Loucy (cell line): ENCODE data around the gene MAD2L1BP.

Experiments
- H2AFZ ChIP-seq: fragments of 200-600 bp; sonication (generic); 2 replicates; pipeline ENCODE4 v1.6.0; 2016; ENCODE audit warnings: antibody characterized with exemption, mild to moderate bottlenecking, low read length, moderate library complexity
- H3F3A ChIP-seq: fragments of 200-600 bp; 2 replicates; pipeline ENCODE4 v1.6.0; 2016; ENCODE audit warnings: antibody characterized with exemption, low read depth, mild to moderate bottlenecking
- H3K27me3 ChIP-seq: fragments of 200-600 bp; sonication (generic); 2 replicates; pipeline ENCODE4 v1.6.1; 2014; ENCODE audit warnings: low read length, mild to moderate bottlenecking; ENCODE audit not compliant: insufficient read depth, poor library complexity, severe bottlenecking
- H3K36me3 ChIP-seq: fragments of 200-600 bp; sonication (generic); 2 replicates; pipeline ENCODE4 v1.6.1; 2016; ENCODE audit warnings: low read length; ENCODE audit not compliant: insufficient read depth
- H3K4me1 ChIP-seq: fragments of 200-600 bp; sonication (generic); 2 replicates; pipeline ENCODE4 v1.5.1; 2014; ENCODE audit warnings: low read length, mild to moderate bottlenecking; ENCODE audit not compliant: insufficient read depth, poor library complexity, severe bottlenecking
- H3K4me2 ChIP-seq: fragments of 200-600 bp; sonication (generic); 2 replicates; pipeline ENCODE4 v1.6.0; 2014; ENCODE audit warnings: antibody characterized with exemption, low read length, low read depth, mild to moderate bottlenecking; ENCODE audit not compliant: poor library complexity, severe bottlenecking
- H3K4me3 ChIP-seq: fragments of 200-600 bp; sonication (generic); 2 replicates; pipeline ENCODE4 v1.5.1; 2014; ENCODE audit warnings: low read length, mild to moderate bottlenecking, mixed read lengths; ENCODE audit not compliant: poor library complexity, severe bottlenecking
- H3K79me2 ChIP-seq: fragments of 200-600 bp; sonication (generic); 2 replicates; pipeline ENCODE4 v1.6.1; 2014; ENCODE audit warnings: low read length; ENCODE audit not compliant: insufficient read depth
- H3K9ac ChIP-seq: fragments of 200-600 bp; sonication (generic); 2 replicates; pipeline ENCODE4 v1.6.0; 2014; ENCODE audit warnings: mild to moderate bottlenecking, low read depth, low read length, moderate library complexity; ENCODE audit not compliant: poor library complexity, severe bottlenecking
- H3K9me2 ChIP-seq: fragments of 200-600 bp; sonication (generic); replicated peaks from 2 replicates; pipeline ENCODE4 v1.6.1; 2016; ENCODE audit warnings: low read depth, low read length, mixed read lengths
- H3K9me3 ChIP-seq: fragments of 200-600 bp; sonication (generic); 2 replicates; pipeline ENCODE4 v1.6.1; 2014; ENCODE audit warnings: mild to moderate bottlenecking, antibody characterized with exemption, low read length, low read depth; ENCODE audit not compliant: insufficient read depth
- H4K20me1 ChIP-seq: fragments of 200-600 bp; sonication (generic); 2 replicates; pipeline ENCODE4 v1.6.0; 2014; ENCODE audit warnings: antibody characterized with exemption, low read length, mild to moderate bottlenecking; ENCODE audit not compliant: insufficient read depth, poor library complexity, severe bottlenecking
- CTCF ChIP-seq: fragments of 200-600 bp; sonication (generic); conservative IDR thresholded peaks from 2 replicates; pipeline ENCODE4 v1.5.1; 2014; ENCODE audit warnings: mild to moderate bottlenecking, antibody characterized with exemption, low read length
- EZH2phosphoT487 ChIP-seq: fragments of 200-600 bp; IDR thresholded peaks from 2 replicates; pipeline ENCODE4 v1.6.1; 2018; ENCODE audit warnings: antibody characterized with exemption, mild to moderate bottlenecking, moderate library complexity, borderline replicate concordance

MAD2L1BP gene

GRCh38 chr6:43593938-43594337, 41.7 kb upstream of the MAD2L1BP start:
- H3K9me2 ChIP-seq = no peaks in the 10 kb centered on the region
- H2AFZ ChIP-seq = no peak overlapping the region
- H3K4me1 ChIP-seq = no peaks in the 10 kb centered on the region
- H3K9ac ChIP-seq = no peak overlapping the region
- peaks cover 28% of the 10 kb centered on the region; the same call in 1 of the 2 replicates for H3K36me3 ChIP-seq
- no peaks in the 10 kb centered on the region for H3F3A ChIP-seq
- peaks cover 9% of the 10 kb centered on the region for H3K79me2 ChIP-seq
- no peaks in the 10 kb centered on the region for H3K9me3 ChIP-seq
- H3K4me3 ChIP-seq = no peak overlapping the region
- H3K4me2 ChIP-seq = no peak overlapping the region
- TF ChIP-seq EZH2phosphoT487 (no peak), CTCF (no peak)
- H4K20me1 ChIP-seq = no peaks in the 10 kb centered on the region
- H3K27me3 ChIP-seq = no peaks in the 10 kb centered on the region

GRCh38 chr6:43600595-43600994, 35.0 kb upstream of the MAD2L1BP start:
- no peaks in the 10 kb centered on the region for H3K27me3 ChIP-seq
- H4K20me1 ChIP-seq = no peaks in the 10 kb centered on the region
- no peak overlapping the region for H2AFZ ChIP-seq
- no peaks in the 10 kb centered on the region for H3K79me2 ChIP-seq
- no peaks in the 10 kb centered on the region for H3K4me1 ChIP-seq
- peaks cover 64% of the 10 kb centered on the region for H3K36me3 ChIP-seq
- no peak overlapping the region for H3K4me2 ChIP-seq
- H3F3A ChIP-seq = no peaks in the 10 kb centered on the region
- H3K9ac ChIP-seq = no peak overlapping the region
- no peaks in the 10 kb centered on the region for H3K9me2 ChIP-seq
- TF ChIP-seq EZH2phosphoT487 (no peak), CTCF (no peak)
- H3K4me3 ChIP-seq = no peak overlapping the region
- H3K9me3 ChIP-seq = no peaks in the 10 kb centered on the region

- H3K27me3 ChIP-seq = no peaks in the 10 kb centered on the region
Observed at GRCh38 chr6:43604174-43604573, 31.5 kb upstream of the MAD2L1BP start.

More at GRCh38 chr6:43604174-43604573, 31.5 kb upstream of the MAD2L1BP start:
- no peak overlapping the region for H3K4me3 ChIP-seq
- peaks cover 67% of the 10 kb centered on the region for H3K36me3 ChIP-seq
- no peaks in the 10 kb centered on the region for H3F3A ChIP-seq
- H3K79me2 ChIP-seq = no peaks in the 10 kb centered on the region
- H3K4me2 ChIP-seq = no peak overlapping the region
- no peak overlapping the region for H3K9ac ChIP-seq
- no peaks in the 10 kb centered on the region for H4K20me1 ChIP-seq
- TF ChIP-seq EZH2phosphoT487 = no peak
- no peak for TF ChIP-seq CTCF
- no peaks in the 10 kb centered on the region for H3K9me2 ChIP-seq
- no peaks in the 10 kb centered on the region for H3K9me3 ChIP-seq
- H3K4me1 ChIP-seq = no peaks in the 10 kb centered on the region
- no peak overlapping the region for H2AFZ ChIP-seq
